ENCODE measurements around the gene PDS5B.

PDS5B gene

DNA sequence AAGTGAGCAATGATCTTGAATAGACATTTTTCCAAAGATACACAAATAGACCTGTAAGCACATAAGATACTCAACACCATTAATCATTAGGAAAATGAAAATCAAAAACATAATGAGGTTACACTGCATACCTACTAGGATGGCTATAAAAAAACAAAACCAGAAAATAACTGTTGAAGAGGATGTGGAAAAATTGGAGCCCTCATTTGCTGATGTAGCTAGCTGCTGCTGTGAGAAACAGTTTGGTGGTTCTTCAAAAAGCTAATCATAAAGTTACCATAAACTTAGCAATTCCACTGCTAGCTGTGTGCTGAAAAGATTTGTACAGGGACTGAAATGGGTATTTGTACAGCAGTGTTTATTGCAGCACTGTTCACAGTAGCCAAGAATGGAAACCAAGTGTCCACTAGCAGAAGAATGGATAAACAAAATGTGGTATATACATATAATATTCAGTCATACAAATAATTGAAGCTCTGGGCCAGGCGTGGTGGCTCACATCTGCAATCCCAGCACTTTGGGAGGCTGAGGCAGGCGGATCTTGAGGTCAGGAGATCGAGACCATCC lies 46.2 kb downstream of the PDS5B start:
- no peak overlapping the region for H3K4me3 ChIP-seq (ENCODE audit: low read depth, low read length)
- no peak for DNase-seq (ENCODE audit: low read depth)
- TF ChIP-seq, protein P1, sequence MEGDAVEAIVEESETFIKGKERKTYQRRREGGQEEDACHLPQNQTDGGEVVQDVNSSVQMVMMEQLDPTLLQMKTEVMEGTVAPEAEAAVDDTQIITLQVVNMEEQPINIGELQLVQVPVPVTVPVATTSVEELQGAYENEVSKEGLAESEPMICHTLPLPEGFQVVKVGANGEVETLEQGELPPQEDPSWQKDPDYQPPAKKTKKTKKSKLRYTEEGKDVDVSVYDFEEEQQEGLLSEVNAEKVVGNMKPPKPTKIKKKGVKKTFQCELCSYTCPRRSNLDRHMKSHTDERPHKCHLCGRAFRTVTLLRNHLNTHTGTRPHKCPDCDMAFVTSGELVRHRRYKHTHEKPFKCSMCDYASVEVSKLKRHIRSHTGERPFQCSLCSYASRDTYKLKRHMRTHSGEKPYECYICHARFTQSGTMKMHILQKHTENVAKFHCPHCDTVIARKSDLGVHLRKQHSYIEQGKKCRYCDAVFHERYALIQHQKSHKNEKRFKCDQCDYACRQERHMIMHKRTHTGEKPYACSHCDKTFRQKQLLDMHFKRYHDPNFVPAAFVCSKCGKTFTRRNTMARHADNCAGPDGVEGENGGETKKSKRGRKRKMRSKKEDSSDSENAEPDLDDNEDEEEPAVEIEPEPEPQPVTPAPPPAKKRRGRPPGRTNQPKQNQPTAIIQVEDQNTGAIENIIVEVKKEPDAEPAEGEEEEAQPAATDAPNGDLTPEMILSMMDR (conservative IDR thresholded peaks at IDR 0.05; ENCODE audit: low read depth, low read length): no peak

DNA sequence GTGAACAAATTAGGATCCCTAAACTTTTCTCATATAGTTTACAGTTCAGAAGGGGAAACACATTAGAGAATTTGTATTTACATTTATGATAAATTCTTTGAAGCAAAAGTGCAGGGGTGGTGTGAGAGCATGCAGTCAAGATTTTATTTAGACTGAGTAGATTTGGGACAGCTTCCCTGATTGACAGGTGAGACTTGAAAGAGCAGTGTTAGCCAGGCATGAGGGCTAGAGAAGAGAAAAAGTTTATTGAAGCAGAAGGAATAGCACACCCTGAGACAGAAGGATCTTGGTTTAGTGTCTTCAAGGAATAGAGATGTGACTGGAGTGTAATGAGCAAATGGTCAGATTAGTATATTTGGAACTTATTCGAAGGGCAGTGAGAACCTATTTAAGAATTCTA lies 50.5 kb downstream of the PDS5B start:
- H3K4me3 ChIP-seq (ENCODE audit: low read depth, low read length): no peak overlapping the region
- TF ChIP-seq, protein P1 (conservative IDR thresholded peaks at IDR 0.05; ENCODE audit: low read depth, low read length): no peak
- DNase-seq (ENCODE audit: low read depth): no peak

DNA sequence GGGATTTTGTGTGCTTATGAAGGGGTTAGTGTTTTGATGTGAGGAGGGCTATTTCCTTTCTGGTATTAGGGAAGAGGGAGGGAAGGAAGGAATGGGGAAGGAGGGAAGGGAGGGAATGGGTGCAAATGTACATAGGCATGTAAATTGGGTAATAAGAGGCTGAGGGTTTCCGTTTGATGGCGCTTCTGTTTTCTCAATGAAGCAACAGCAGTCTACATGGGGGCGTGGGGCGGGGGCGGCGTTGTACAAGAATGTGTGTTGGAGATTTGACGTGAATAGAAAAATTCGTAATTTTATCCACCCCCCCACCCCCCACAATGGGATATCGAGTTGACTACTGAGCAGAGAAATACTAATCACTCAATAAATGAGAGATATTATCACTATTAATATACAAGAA lies 52.5 kb downstream of the PDS5B start:
- TF ChIP-seq, protein P1 (conservative IDR thresholded peaks at IDR 0.05; ENCODE audit: low read depth, low read length): no peak
- DNase-seq (ENCODE audit: low read depth): no peak
- no peak overlapping the region for H3K4me3 ChIP-seq (ENCODE audit: low read depth, low read length)

DNA sequence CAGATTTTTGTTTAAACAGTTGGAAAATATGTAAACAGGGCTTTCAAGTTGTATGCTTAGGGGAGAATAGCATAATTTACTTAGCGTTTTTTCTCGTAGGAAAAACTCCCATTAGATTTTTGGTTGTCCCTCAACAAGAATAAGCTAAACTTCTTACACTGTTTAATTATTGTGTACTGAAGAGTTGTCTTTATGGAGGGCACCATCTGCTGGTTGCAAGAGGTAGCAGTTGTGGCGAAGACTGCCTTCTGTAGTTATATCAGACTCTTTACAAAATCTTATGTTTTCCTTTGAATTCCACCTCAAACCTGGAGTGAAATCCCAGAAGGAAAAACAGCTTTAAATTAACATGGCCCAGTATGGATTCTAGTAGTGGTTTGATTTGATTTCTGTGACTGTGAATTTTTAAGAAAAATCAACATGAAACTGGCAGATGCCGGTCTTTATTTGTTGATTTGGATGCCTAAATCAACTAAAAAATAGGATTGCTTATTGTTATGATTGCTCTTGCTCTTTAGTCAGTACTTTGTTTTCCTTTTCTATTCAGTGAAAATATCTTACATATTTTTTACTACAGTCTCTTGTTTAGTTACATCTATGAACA lies 53.4 kb downstream of the PDS5B start:
- DNase-seq (ENCODE audit: low read depth): peak; percentile 87
- TF ChIP-seq, protein P1 (conservative IDR thresholded peaks at IDR 0.05; ENCODE audit: low read depth, low read length): peak; percentile 88
- no peak overlapping the region for H3K4me3 ChIP-seq (ENCODE audit: low read depth, low read length)

DNA sequence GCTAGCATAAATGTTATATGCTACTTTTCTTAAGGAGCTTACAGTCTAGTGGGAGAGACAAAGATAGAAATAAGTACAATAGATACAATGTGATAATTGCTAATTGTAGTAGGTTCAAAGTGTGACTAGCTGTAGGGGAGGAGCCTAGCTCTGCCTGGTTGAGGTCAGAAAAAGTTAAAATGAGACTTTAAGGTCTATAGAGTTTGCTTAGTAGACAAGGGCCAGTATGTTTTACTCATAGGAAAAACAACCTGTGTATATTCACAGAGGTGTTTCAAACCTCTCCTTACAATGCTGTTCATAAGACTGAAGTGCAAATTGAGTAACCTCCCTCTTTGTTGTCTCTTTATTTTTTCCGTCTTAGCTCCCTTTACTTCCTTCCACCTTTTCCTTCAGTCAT lies 56.1 kb downstream of the PDS5B start:
- no peak overlapping the region for H3K4me3 ChIP-seq (ENCODE audit: low read depth, low read length)
- TF ChIP-seq, protein P1 (conservative IDR thresholded peaks at IDR 0.05; ENCODE audit: low read depth, low read length): no peak
- DNase-seq (ENCODE audit: low read depth): no peak

DNA sequence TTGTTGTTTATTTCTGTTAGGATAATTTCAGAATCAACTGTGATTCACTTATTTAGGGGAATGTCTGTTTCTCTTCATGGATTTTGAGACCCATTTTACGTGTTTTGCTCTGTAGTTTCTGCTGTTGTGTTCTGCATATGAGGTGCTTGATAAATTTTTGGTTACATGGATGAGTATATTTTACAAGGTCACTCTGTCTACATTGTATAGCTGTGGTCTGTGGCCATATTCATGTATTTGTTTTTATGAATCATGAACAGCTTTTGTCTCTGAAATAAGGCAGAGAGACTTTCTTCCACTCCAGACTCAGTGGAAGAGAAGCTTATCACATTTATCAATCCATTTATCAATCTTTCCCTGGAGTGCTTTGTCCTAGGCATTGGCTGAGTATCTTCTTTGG lies 56.6 kb downstream of the PDS5B start:
- H3K4me3 ChIP-seq (ENCODE audit: low read depth, low read length): no peak overlapping the region
- TF ChIP-seq, protein P1 (conservative IDR thresholded peaks at IDR 0.05; ENCODE audit: low read depth, low read length): no peak
- no peak for DNase-seq (ENCODE audit: low read depth)

DNA sequence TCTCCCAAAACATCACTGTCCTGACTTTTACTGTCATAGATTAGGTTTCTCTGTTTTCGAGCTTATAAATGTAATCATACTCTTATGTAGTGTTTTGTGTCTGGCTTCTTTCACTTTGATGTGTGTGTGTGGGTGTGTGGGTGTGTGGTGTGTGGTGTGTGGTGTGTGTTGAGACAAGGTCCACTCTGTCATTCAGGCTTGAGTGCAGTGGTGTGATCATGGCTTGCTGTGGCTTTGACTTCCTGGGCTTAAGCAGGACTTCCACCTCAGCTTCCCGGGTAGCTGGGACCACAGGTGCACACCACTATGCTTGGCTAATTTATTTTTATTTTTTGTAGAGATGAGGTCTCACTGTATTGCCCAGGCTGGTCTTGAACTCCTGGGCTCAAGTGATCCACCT lies 59.6 kb downstream of the PDS5B start:
- TF ChIP-seq, protein P1 (conservative IDR thresholded peaks at IDR 0.05; ENCODE audit: low read depth, low read length): no peak
- DNase-seq (ENCODE audit: low read depth): no peak
- no peak overlapping the region for H3K4me3 ChIP-seq (ENCODE audit: low read depth, low read length)
